ENCODE data around the gene MRPL22. TPM values are rescaled to one million over a fixed set of nuclear protein-coding genes. Genes with fewer than 3 reads are reported as not detected.

MRPL22 gene
- 10 to 100 TPM; 13.8 to 40.0 (median 26.5) TPM for total RNA-seq
- 10 to 100 TPM; 53.5 to 73.1 (median 55.1) TPM for polyA plus RNA-seq

DNA sequence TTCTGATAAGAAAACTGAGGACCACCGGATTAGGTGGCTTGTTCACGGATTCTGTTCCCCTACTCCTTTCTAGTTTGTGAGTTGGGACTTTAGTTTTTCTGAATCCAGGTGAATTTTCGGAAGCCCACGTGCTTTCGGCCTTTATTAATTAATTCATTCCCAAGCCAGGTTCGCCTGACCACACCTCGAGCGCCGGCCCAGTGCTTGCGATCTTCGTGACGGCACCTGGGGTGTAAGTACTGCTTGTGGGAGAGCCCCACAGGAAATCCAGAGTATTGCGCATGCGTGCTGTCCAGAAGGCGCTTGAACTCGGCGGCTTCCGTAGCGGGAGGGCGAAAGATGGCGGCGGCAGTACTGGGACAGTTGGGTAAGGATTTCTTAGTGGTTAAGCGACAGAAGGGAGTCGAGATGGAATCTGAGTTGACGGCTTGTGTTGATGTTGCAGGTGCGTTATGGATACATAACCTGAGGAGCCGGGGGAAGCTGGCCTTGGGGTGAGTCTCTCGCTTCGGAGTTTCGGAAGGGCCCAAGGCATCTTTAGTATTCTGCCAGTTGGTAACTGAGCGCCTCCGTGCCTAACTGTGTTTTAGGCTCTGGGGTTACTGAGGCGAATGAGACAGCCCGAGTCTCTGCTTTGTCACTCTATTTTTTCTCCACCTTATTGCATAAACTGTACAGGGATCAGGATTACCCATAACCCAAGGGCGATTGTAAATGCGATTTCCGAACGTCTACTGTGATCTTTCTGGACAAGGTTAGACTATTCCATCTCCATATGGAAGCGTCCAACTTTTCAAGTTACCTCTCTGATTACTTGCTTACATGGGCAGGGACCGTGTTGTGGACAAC is at the start of gene MRPL22:
Gene MRPL22 (plus strand): TSS at position 302 of the 849 bp plus-strand sequence. CDS start 38 bp downstream, at position 340.
- peaks cover 0 to 56% (median 43%) of the 10 kb centered on the region in 4 donors for H3K4me1 ChIP-seq
- H3K27me3 ChIP-seq = no peaks in the 10 kb centered on the region
- H3K27ac ChIP-seq = peak within 1 kb of the TSS; percentile 70 to 81 (median 80)
- H3K9me3 ChIP-seq = no peaks in the 10 kb centered on the region
- peak within 1 kb of the TSS; percentile 47 to 75 (median 68) for H3K4me3 ChIP-seq
- peak; percentile 95 for DNase-seq
- intact Hi-C loops (cut with DNase I) = loop anchor here (10.0 kb wide), 2 partner anchors 256 to 286 kb away; no protein-coding TSS in a partner anchor
- WGBS, 2 donors = 1 to 2% methylated on average over 40 of the region's 40 CpGs
- TF ChIP-seq POLR2A (IDR thresholded peaks at IDR 0.05) = peak; percentile 43 to 72
- TF ChIP-seq POLR2AphosphoS5 (IDR thresholded peaks at IDR 0.05) = peak; percentile 75 to 89 (median 86)
- TF ChIP-seq EP300 (IDR thresholded peaks at IDR 0.05) = no peak
- TF ChIP-seq, protein P1, sequence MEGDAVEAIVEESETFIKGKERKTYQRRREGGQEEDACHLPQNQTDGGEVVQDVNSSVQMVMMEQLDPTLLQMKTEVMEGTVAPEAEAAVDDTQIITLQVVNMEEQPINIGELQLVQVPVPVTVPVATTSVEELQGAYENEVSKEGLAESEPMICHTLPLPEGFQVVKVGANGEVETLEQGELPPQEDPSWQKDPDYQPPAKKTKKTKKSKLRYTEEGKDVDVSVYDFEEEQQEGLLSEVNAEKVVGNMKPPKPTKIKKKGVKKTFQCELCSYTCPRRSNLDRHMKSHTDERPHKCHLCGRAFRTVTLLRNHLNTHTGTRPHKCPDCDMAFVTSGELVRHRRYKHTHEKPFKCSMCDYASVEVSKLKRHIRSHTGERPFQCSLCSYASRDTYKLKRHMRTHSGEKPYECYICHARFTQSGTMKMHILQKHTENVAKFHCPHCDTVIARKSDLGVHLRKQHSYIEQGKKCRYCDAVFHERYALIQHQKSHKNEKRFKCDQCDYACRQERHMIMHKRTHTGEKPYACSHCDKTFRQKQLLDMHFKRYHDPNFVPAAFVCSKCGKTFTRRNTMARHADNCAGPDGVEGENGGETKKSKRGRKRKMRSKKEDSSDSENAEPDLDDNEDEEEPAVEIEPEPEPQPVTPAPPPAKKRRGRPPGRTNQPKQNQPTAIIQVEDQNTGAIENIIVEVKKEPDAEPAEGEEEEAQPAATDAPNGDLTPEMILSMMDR (IDR thresholded peaks at IDR 0.05) = peak in 2 of 4 experiments; percentile 5 to 42
- peaks cover 0 to 6% (median 0%) of the 10 kb centered on the region in 4 donors for H3K36me3 ChIP-seq

DNA sequence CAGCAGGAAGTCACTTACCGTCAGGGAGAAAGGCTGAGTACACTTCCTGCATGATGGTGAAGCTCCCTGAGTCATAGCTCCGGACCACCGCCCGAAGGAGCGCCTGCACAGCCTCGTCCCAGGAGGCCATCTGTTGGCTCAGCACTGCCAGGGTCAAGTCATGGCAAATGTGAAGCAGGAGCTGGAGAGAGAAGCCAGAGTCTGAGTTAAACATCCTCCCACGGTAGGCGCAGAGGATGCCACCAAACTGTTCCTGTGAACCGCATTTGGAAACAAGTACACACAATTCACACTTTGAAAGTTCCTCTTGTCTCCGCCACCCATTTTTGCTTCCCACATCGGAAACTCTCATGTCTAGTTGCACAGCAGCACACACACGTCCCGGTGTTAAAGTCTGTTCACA is 48.5 kb upstream of the MRPL22 start:
- Histone ChIP-seq H3K9me3 (no peaks in the 10 kb centered on the region), H3K4me1 (no peaks in the 10 kb centered on the region), H3K36me3 (peaks cover 12 to 100% (median 65%) of the 10 kb centered on the region in 4 donors), H3K4me3 (no peak overlapping the region), H3K27me3 (no peaks in the 10 kb centered on the region), H3K27ac (no peak overlapping the region)
- intact Hi-C loops (cut with DNase I) = no loop called here
- DNase-seq = no peak
- no peak for TF ChIP-seq POLR2A (IDR thresholded peaks at IDR 0.05)
- TF ChIP-seq EP300 (IDR thresholded peaks at IDR 0.05) = no peak
- no peak for TF ChIP-seq POLR2AphosphoS5 (IDR thresholded peaks at IDR 0.05)
- WGBS, 2 donors = 86 to 88% methylated on average over 13 of the region's 13 CpGs

GRCh38 chr5:154893381-154893780 is 47.5 kb upstream of the MRPL22 start:
- no peaks in the 10 kb centered on the region for H3K27me3 ChIP-seq
- peaks cover 11 to 100% (median 63%) of the 10 kb centered on the region in 4 donors for H3K36me3 ChIP-seq
- no peak overlapping the region for H3K4me3 ChIP-seq
- no peaks in the 10 kb centered on the region for H3K9me3 ChIP-seq
- TF ChIP-seq EP300 (IDR thresholded peaks at IDR 0.05) (no peak), POLR2A (IDR thresholded peaks at IDR 0.05) (no peak), POLR2AphosphoS5 (IDR thresholded peaks at IDR 0.05) (no peak)
- TF ChIP-seq, protein P1 (IDR thresholded peaks at IDR 0.05) = no peak
- H3K4me1 ChIP-seq = no peaks in the 10 kb centered on the region
- intact Hi-C loops (cut with DNase I) = no loop called here
- 89 to 90% methylated on average over 5 of the region's 5 CpGs for WGBS, 2 donors
- DNase-seq = no peak
- H3K27ac ChIP-seq = no peak overlapping the region

- WGBS, 2 donors = 78 to 89% methylated on average over 14 of the region's 14 CpGs
- no peak overlapping the region for H3K4me3 ChIP-seq
- no peaks in the 10 kb centered on the region for H3K27me3 ChIP-seq
- H3K9me3 ChIP-seq = no peaks in the 10 kb centered on the region
- no peak for TF ChIP-seq POLR2AphosphoS5 (IDR thresholded peaks at IDR 0.05)
- TF ChIP-seq, protein P1 (IDR thresholded peaks at IDR 0.05) = no peak
- no peak for TF ChIP-seq POLR2A (IDR thresholded peaks at IDR 0.05)
- TF ChIP-seq EP300 (IDR thresholded peaks at IDR 0.05) = no peak
- no peak for DNase-seq
- peaks cover 9 to 100% (median 55%) of the 10 kb centered on the region in 4 donors for H3K36me3 ChIP-seq
- H3K4me1 ChIP-seq = no peaks in the 10 kb centered on the region
- intact Hi-C loops (cut with DNase I) = no loop called here
- no peak overlapping the region for H3K27ac ChIP-seq
These were observed 45.0 kb upstream of the MRPL22 start for GRCh38 chr5:154895606-154896561.
